SU-DHL-6 (cell line): Measurements from ENCODE around the gene SLX9.

ENCODE experiments used
- H2AFZ ChIP-seq: fragments of 200-600 bp; sonication (generic); 2 replicates; pipeline ENCODE4 v1.6.1; 2014; ENCODE audit warnings: low read depth, mild to moderate bottlenecking, moderate library complexity, mixed read lengths, antibody characterized with exemption, low read length; ENCODE audit not compliant: severe bottlenecking
- H3F3A ChIP-seq: fragments of 200-600 bp; shearing (Covaris generic); 2 replicates; pipeline ENCODE4 v1.6.0; 2016; ENCODE audit warnings: antibody characterized with exemption, mild to moderate bottlenecking; ENCODE audit not compliant: insufficient read depth
- H3K27ac ChIP-seq: fragments of 200-600 bp; sonication (generic); 2 replicates; pipeline ENCODE4 v1.5.1; 2016; ENCODE audit warnings: low read depth, mild to moderate bottlenecking, low read length, moderate library complexity, mixed read lengths
- H3K27me3 ChIP-seq: fragments of 200-600 bp; sonication (generic), shearing (Covaris generic); 2 replicates; pipeline ENCODE4 v1.6.0; 2014; ENCODE audit warnings: mild to moderate bottlenecking, low read length
- H3K36me3 ChIP-seq: fragments of 200-600 bp; sonication (generic); 2 replicates; pipeline ENCODE4 v1.6.1; 2014; ENCODE audit warnings: mild to moderate bottlenecking, low read length, mixed read lengths
- H3K4me2 ChIP-seq: fragments of 300-600, 200-600 bp; shearing (Covaris generic), sonication (generic); 2 replicates; pipeline ENCODE4 v1.6.0; 2014; ENCODE audit warnings: low read length, low read depth, mild to moderate bottlenecking; ENCODE audit not compliant: poor library complexity, severe bottlenecking
- H3K4me3 ChIP-seq: fragments of 200-600 bp; sonication (generic); 2 replicates; pipeline ENCODE4 v1.5.1; 2014; ENCODE audit warnings: antibody characterized with exemption, low read length, mild to moderate bottlenecking, mixed read lengths; ENCODE audit not compliant: insufficient read depth, poor library complexity, severe bottlenecking
- H3K79me2 ChIP-seq: fragments of 200-600 bp; sonication (generic); 2 replicates; pipeline ENCODE4 v1.6.1; 2014; ENCODE audit warnings: mild to moderate bottlenecking, low read length, moderate library complexity; ENCODE audit not compliant: insufficient read depth
- H3K9ac ChIP-seq: fragments of 200-600 bp; sonication (generic); 2 replicates; pipeline ENCODE4 v1.7.0; 2014; ENCODE audit warnings: mild to moderate bottlenecking, low read length
- H3K9me2 ChIP-seq: fragments of 200-600 bp; sonication (generic); replicated peaks from 2 replicates; pipeline ENCODE4 v1.6.1; 2014; ENCODE audit warnings: low read length; ENCODE audit not compliant: insufficient read depth
- H3K9me3 ChIP-seq: fragments of 200-600 bp; sonication (generic); 2 replicates; pipeline ENCODE4 v1.6.1; 2014; ENCODE audit warnings: low read length, mixed read lengths; ENCODE audit not compliant: insufficient read depth
- H4K20me1 ChIP-seq: fragments of 200-600 bp; sonication (generic); 2 replicates; pipeline ENCODE4 v1.6.1; 2014; ENCODE audit warnings: low read depth, mild to moderate bottlenecking, antibody characterized with exemption, low read length, moderate library complexity, mixed read lengths
- CTCF ChIP-seq: fragments of 200-600 bp; sonication (generic); IDR thresholded peaks from one replicate; pipeline ENCODE4 v1.5.1; 2017; ENCODE audit warnings: antibody characterized with exemption, mild to moderate bottlenecking, low read length, moderate library complexity; ENCODE audit not compliant: insufficient read depth, poor library complexity, severe bottlenecking
- EZH2phosphoT487 ChIP-seq: fragments of 200-600 bp; sonication (generic), shearing (Covaris generic); conservative IDR thresholded peaks from 2 replicates; pipeline ENCODE4 v1.6.1; 2018; ENCODE audit warnings: mild to moderate bottlenecking, antibody characterized with exemption, low read length, moderate library complexity, mixed read lengths

The SLX9 gene

GRCh38 chr21:44943686-44944550, 4.1 kb downstream of the SLX9 start:
- Histone ChIP-seq H3K9ac (no peak overlapping the region), H3K9me2 (no peaks in the 10 kb centered on the region), H3F3A (no peaks in the 10 kb centered on the region), H3K4me3 (no peak overlapping the region), H3K36me3 (no peaks in the 10 kb centered on the region), H3K9me3 (no peaks in the 10 kb centered on the region), H3K27me3 (no peaks in the 10 kb centered on the region), H3K27ac (no peak overlapping the region), H3K4me2 (no peak overlapping the region), H4K20me1 (no peaks in the 10 kb centered on the region; the same call in 1 of the 2 replicates), H3K79me2 (peaks cover 63% of the 10 kb centered on the region), H2AFZ (no peak overlapping the region)
- no peak for TF ChIP-seq EZH2phosphoT487
- TF ChIP-seq CTCF: no peak

DNA sequence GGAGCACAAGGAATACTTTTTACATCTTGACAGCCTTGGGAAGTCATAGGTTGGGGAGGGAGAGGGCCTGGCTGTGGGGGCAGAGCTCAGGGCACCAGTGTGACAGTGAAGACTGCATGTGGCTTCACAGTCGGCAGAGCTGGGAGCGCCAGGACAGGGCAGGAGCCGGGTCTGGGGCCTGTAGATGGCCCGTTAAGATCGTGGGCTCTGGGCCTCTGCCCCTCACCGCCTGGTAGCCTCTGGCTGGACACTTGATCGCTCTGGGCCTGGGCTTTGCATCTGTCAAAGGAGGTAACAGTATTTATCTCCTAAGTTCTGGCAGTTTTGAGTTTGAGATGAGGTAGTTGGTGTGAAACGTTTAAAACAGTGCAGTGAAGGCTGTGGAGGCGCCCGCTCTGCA, 4.8 kb downstream of the SLX9 start:
- Histone ChIP-seq H3K27me3 (no peaks in the 10 kb centered on the region), H3K9ac (no peak overlapping the region), H4K20me1 (no peaks in the 10 kb centered on the region; the same call in 1 of the 2 replicates), H3K36me3 (no peaks in the 10 kb centered on the region), H3K27ac (no peak overlapping the region), H3K4me3 (no peak overlapping the region), H2AFZ (no peak overlapping the region), H3K9me2 (no peaks in the 10 kb centered on the region), H3K4me2 (no peak overlapping the region), H3K79me2 (peaks cover 63% of the 10 kb centered on the region), H3F3A (no peaks in the 10 kb centered on the region), H3K9me3 (no peaks in the 10 kb centered on the region)
- TF ChIP-seq CTCF (no peak), EZH2phosphoT487 (no peak)

GRCh38 chr21:44946254-44947041, 6.6 kb downstream of the SLX9 start:
- Histone ChIP-seq H3K27ac (no peak overlapping the region), H3K79me2 (peaks cover 54% of the 10 kb centered on the region)

More at GRCh38 chr21:44946254-44947041, 6.6 kb downstream of the SLX9 start:
- Histone ChIP-seq H3K36me3 (no peaks in the 10 kb centered on the region), H3K27me3 (no peaks in the 10 kb centered on the region), H3F3A (no peaks in the 10 kb centered on the region), H3K4me2 (no peak overlapping the region), H3K9ac (no peak overlapping the region), H4K20me1 (no peaks in the 10 kb centered on the region; the same call in 1 of the 2 replicates), H3K9me2 (no peaks in the 10 kb centered on the region), H3K4me3 (no peak overlapping the region), H2AFZ (no peak overlapping the region), H3K9me3 (no peaks in the 10 kb centered on the region)
- TF ChIP-seq EZH2phosphoT487: no peak
- no peak for TF ChIP-seq CTCF
